Stimulated activated naive CD8-positive, alpha-beta T cell treated with anti-CD3 and anti-CD28 coated beads, Interleukin-15, amount 100 ng/mL, for 72 hours (primary cell): Measurements from ENCODE around the gene NBEA.
"Not testable (repeated sequence)": the region's sequence is repeated elsewhere in the genome, so short reads cannot be mapped to it uniquely, and the experiment has no call there.

ENCODE experiments used
- ATAC-seq: fragments of 150-1000 bp; cut with Tn5 transposase; 2 replicates; pipeline ENCODE4 v1.10.0; 2021; ENCODE audit warnings: mild to moderate bottlenecking, moderate library complexity
- DNase-seq, 2 donors: peaks; one replicate each; pipeline ENCODE4 v3.0.0; 2021 to 2022
- H3K27ac Mint-ChIP-seq, 2 donors: one replicate each; pipeline ENCODE4 v1.8.0; 2022; ENCODE audit warnings: mild to moderate bottlenecking in 2 of 2, mixed read lengths in 2 of 2, moderate library complexity in 2 of 2
- H3K27me3 Mint-ChIP-seq: one replicate; pipeline ENCODE4 v1.8.0; 2022; ENCODE audit warnings: mixed read lengths
- H3K4me1 Mint-ChIP-seq: one replicate; pipeline ENCODE4 v1.8.0; 2022; ENCODE audit warnings: mild to moderate bottlenecking, mixed read lengths
- H3K4me3 Mint-ChIP-seq, 2 donors: one replicate each; pipeline ENCODE4 v1.8.0; 2022; ENCODE audit warnings: mild to moderate bottlenecking in 2 of 2, mixed read lengths in 2 of 2, moderate library complexity in 1 of 2
- H3K9me3 Mint-ChIP-seq, 2 donors: one replicate each; pipeline ENCODE4 v1.8.0; 2022; ENCODE audit warnings: mixed read lengths in 2 of 2

Gene NBEA

GRCh38 chr13:34941835-34942731, at the start of gene NBEA:
TSS of gene NBEA (plus strand) at chr13:34942270. CDS start at chr13:34942821, 551 bp downstream.
- peak within 1 kb of the TSS; percentile 93 to 95 for H3K4me3 Mint-ChIP-seq
- DNase-seq = peak; percentile 75 to 77
- H3K4me1 Mint-ChIP-seq = peaks cover 19% of the 10 kb centered on the region
- H3K27ac Mint-ChIP-seq = peak within 1 kb of the TSS; percentile 40 to 91
- H3K27me3 Mint-ChIP-seq = peaks cover 40% of the 10 kb centered on the region
- ATAC-seq = peak; percentile 58
- H3K9me3 Mint-ChIP-seq = no peaks in the 10 kb centered on the region

- H3K9me3 Mint-ChIP-seq = no peaks in the 10 kb centered on the region
- DNase-seq (no peak), ATAC-seq (no peak)
- H3K4me1 Mint-ChIP-seq = no peaks in the 10 kb centered on the region
- H3K4me3 Mint-ChIP-seq = no peak overlapping the region
- peaks cover 13% of the 10 kb centered on the region for H3K27me3 Mint-ChIP-seq
- no peak overlapping the region for H3K27ac Mint-ChIP-seq
Observed at GRCh38 chr13:34894756-34895155, 47.3 kb upstream of the NBEA start.

- DNase-seq (no peak), ATAC-seq (no peak)
- H3K4me3 Mint-ChIP-seq = no peak overlapping the region
- H3K4me1 Mint-ChIP-seq = no peaks in the 10 kb centered on the region
- H3K9me3 Mint-ChIP-seq = no peaks in the 10 kb centered on the region
- H3K27me3 Mint-ChIP-seq = peaks cover 20% of the 10 kb centered on the region
- H3K27ac Mint-ChIP-seq = no peak overlapping the region
Observed at GRCh38 chr13:34897220-34897619, 44.9 kb upstream of the NBEA start.

GRCh38 chr13:34899888-34900287, 42.2 kb upstream of the NBEA start:
- ATAC-seq = no peak
- Mint-ChIP-seq H3K4me1 (no peaks in the 10 kb centered on the region), H3K27me3 (peaks cover 20% of the 10 kb centered on the region), H3K4me3 (no peak overlapping the region), H3K9me3 (no peaks in the 10 kb centered on the region), H3K27ac (no peak overlapping the region)
- DNase-seq = no peak

GRCh38 chr13:34900288-34900739, 41.8 kb upstream of the NBEA start:
- ATAC-seq = no peak
- H3K4me3 Mint-ChIP-seq = no peak overlapping the region
- no peaks in the 10 kb centered on the region for H3K4me1 Mint-ChIP-seq
- DNase-seq = no peak
- no peak overlapping the region for H3K27ac Mint-ChIP-seq
- peaks cover 20% of the 10 kb centered on the region for H3K27me3 Mint-ChIP-seq
- H3K9me3 Mint-ChIP-seq = no peaks in the 10 kb centered on the region

GRCh38 chr13:34901572-34901971, 40.5 kb upstream of the NBEA start:
- Mint-ChIP-seq H3K27ac (no peak overlapping the region), H3K27me3 (peaks cover 20% of the 10 kb centered on the region)
- no peak for ATAC-seq

GRCh38 chr13:34911159-34911558, 30.9 kb upstream of the NBEA start:
- Mint-ChIP-seq H3K27me3 (peaks cover 40% of the 10 kb centered on the region), H3K9me3 (no peaks in the 10 kb centered on the region), H3K4me3 (no peak overlapping the region), H3K4me1 (no peaks in the 10 kb centered on the region), H3K27ac (no peak overlapping the region)
- DNase-seq = no peak
- ATAC-seq = no peak

More at GRCh38 chr13:34901572-34901971, 40.5 kb upstream of the NBEA start:
- no peaks in the 10 kb centered on the region for H3K4me1 Mint-ChIP-seq
- H3K4me3 Mint-ChIP-seq = no peak overlapping the region
- no peak for DNase-seq
- H3K9me3 Mint-ChIP-seq = no peaks in the 10 kb centered on the region

- H3K9me3 Mint-ChIP-seq = no peaks in the 10 kb centered on the region
- no peak for ATAC-seq
- H3K4me3 Mint-ChIP-seq = no peak overlapping the region
- DNase-seq = no peak
- no peaks in the 10 kb centered on the region for H3K4me1 Mint-ChIP-seq
- no peak overlapping the region for H3K27ac Mint-ChIP-seq
- peaks cover 55% of the 10 kb centered on the region for H3K27me3 Mint-ChIP-seq
Observed at GRCh38 chr13:34913040-34913439, 29.0 kb upstream of the NBEA start.

- no peaks in the 10 kb centered on the region for H3K4me1 Mint-ChIP-seq
- H3K27ac Mint-ChIP-seq = no peak overlapping the region
- no peak for DNase-seq
- peaks cover 52% of the 10 kb centered on the region for H3K27me3 Mint-ChIP-seq
- ATAC-seq = no peak
- no peak overlapping the region for H3K4me3 Mint-ChIP-seq
- no peaks in the 10 kb centered on the region for H3K9me3 Mint-ChIP-seq
Observed at GRCh38 chr13:34914416-34914815, 27.7 kb upstream of the NBEA start.

GRCh38 chr13:34926508-34926907, 15.6 kb upstream of the NBEA start:
- DNase-seq (no peak), ATAC-seq (no peak)
- Mint-ChIP-seq H3K27me3 (peaks cover 37% of the 10 kb centered on the region), H3K9me3 (no peaks in the 10 kb centered on the region), H3K4me3 (no peak overlapping the region), H3K4me1 (no peaks in the 10 kb centered on the region), H3K27ac (no peak overlapping the region)

GRCh38 chr13:34928676-34929075, 13.4 kb upstream of the NBEA start:
- H3K4me1 Mint-ChIP-seq, H3K27ac Mint-ChIP-seq, DNase-seq, H3K4me3 Mint-ChIP-seq, ATAC-seq, H3K9me3 Mint-ChIP-seq: not testable (repeated sequence)
- H3K27me3 Mint-ChIP-seq = peaks cover 39% of the 10 kb centered on the region

GRCh38 chr13:34931572-34931971, 10.5 kb upstream of the NBEA start:
- H3K4me3 Mint-ChIP-seq = no peak overlapping the region
- no peaks in the 10 kb centered on the region for H3K9me3 Mint-ChIP-seq

GRCh38 chr13:34933349-34933748, 8.7 kb upstream of the NBEA start:
- Mint-ChIP-seq H3K4me1 (no peaks in the 10 kb centered on the region), H3K27me3 (peaks cover 37% of the 10 kb centered on the region), H3K27ac (no peak overlapping the region), H3K9me3 (no peaks in the 10 kb centered on the region), H3K4me3 (no peak overlapping the region)
- DNase-seq = no peak
- ATAC-seq = no peak

More at GRCh38 chr13:34931572-34931971, 10.5 kb upstream of the NBEA start:
- peaks cover 38% of the 10 kb centered on the region for H3K27me3 Mint-ChIP-seq
- H3K4me1 Mint-ChIP-seq = no peaks in the 10 kb centered on the region
- DNase-seq = no peak
- ATAC-seq = no peak
- H3K27ac Mint-ChIP-seq = no peak overlapping the region

- Mint-ChIP-seq H3K27ac (no peak overlapping the region), H3K4me1 (no peaks in the 10 kb centered on the region), H3K9me3 (no peaks in the 10 kb centered on the region), H3K4me3 (no peak overlapping the region), H3K27me3 (peaks cover 37% of the 10 kb centered on the region)
- no peak for ATAC-seq
- no peak for DNase-seq
Observed at GRCh38 chr13:34933786-34934185, 8.3 kb upstream of the NBEA start.

GRCh38 chr13:34935841-34936240, 6.2 kb upstream of the NBEA start:
- no peaks in the 10 kb centered on the region for H3K4me1 Mint-ChIP-seq
- no peak overlapping the region for H3K4me3 Mint-ChIP-seq
- no peaks in the 10 kb centered on the region for H3K9me3 Mint-ChIP-seq
- DNase-seq = no peak
- no peak overlapping the region for H3K27ac Mint-ChIP-seq
- ATAC-seq = no peak
- peaks cover 38% of the 10 kb centered on the region for H3K27me3 Mint-ChIP-seq

- H3K4me3 Mint-ChIP-seq = no peak overlapping the region
- peaks cover 19% of the 10 kb centered on the region for H3K4me1 Mint-ChIP-seq
- no peak for DNase-seq
- H3K27ac Mint-ChIP-seq = no peak overlapping the region
- no peak for ATAC-seq
- no peaks in the 10 kb centered on the region for H3K9me3 Mint-ChIP-seq
- peaks cover 48% of the 10 kb centered on the region for H3K27me3 Mint-ChIP-seq
Observed at GRCh38 chr13:34939771-34940170, 2.3 kb upstream of the NBEA start.
